Subcutaneous abdominal adipose tissue (tissue), 5 donors: Measurements from ENCODE around the gene FAM151A.

Experiments used
- H3K27ac ChIP-seq: one replicate; pipeline ENCODE4 v1.7.0; 2013; ENCODE audit warnings: low read depth, mild to moderate bottlenecking, inconsistent platforms, low read length, moderate library complexity
- H3K27me3 ChIP-seq, 5 donors: one replicate each; pipeline ENCODE4 v1.7.0; 2013; ENCODE audit warnings: low read length in 5 of 5, inconsistent platforms in 1 of 5; ENCODE audit not compliant: control insufficient read depth in 5 of 5, insufficient read depth in 4 of 5
- H3K36me3 ChIP-seq, 5 donors: one replicate each; pipeline ENCODE4 v1.7.0; 2013; ENCODE audit warnings: low read length in 5 of 5; ENCODE audit not compliant: control insufficient read depth in 5 of 5, insufficient read depth in 5 of 5
- H3K4me1 ChIP-seq, 5 donors: one replicate each; pipeline ENCODE4 v1.7.0; 2013; ENCODE audit warnings: low read length in 5 of 5, mild to moderate bottlenecking in 3 of 5, moderate library complexity in 1 of 5; ENCODE audit not compliant: control insufficient read depth in 5 of 5, insufficient read depth in 5 of 5
- H3K4me3 ChIP-seq, 5 donors: one replicate each; pipeline ENCODE4 v1.7.0; 2013; ENCODE audit warnings: low read length in 5 of 5, low read depth in 1 of 5
- H3K9ac ChIP-seq, 5 donors: one replicate each; pipeline ENCODE4 v1.7.0; 2013; ENCODE audit warnings: low read length in 5 of 5, mild to moderate bottlenecking in 4 of 5, moderate library complexity in 3 of 5
- H3K9me3 ChIP-seq, 5 donors: one replicate each; pipeline ENCODE4 v1.7.0; 2013; ENCODE audit warnings: low read length in 5 of 5; ENCODE audit not compliant: control insufficient read depth in 5 of 5
- donor health status: healthy.
- donor health status: healthy.
- donor health status: healthy.
- donor health status: healthy.
- donor health status: healthy.

Gene FAM151A

GRCh38 chr1:54593571-54594160 is 29.7 kb downstream of the FAM151A start:
- H3K36me3 ChIP-seq = no peaks in the 10 kb centered on the region
- H3K27me3 ChIP-seq = no peaks in the 10 kb centered on the region
- H3K9me3 ChIP-seq = no peaks in the 10 kb centered on the region
- H3K4me3 ChIP-seq = no peak overlapping the region
- no peak overlapping the region for H3K9ac ChIP-seq
- H3K27ac ChIP-seq = no peak overlapping the region
- H3K4me1 ChIP-seq = no peaks in the 10 kb centered on the region

- Histone ChIP-seq H3K4me3 (no peak overlapping the region), H3K9ac (no peak overlapping the region), H3K27me3 (no peaks in the 10 kb centered on the region), H3K9me3 (no peaks in the 10 kb centered on the region), H3K27ac (no peak overlapping the region), H3K4me1 (no peaks in the 10 kb centered on the region), H3K36me3 (no peaks in the 10 kb centered on the region)
Measured at GRCh38 chr1:54591127-54591756, 32.1 kb downstream of the FAM151A start.

- H3K9ac ChIP-seq = no peak overlapping the region
- no peaks in the 10 kb centered on the region for H3K36me3 ChIP-seq
Measured at GRCh38 chr1:54588377-54588776, 34.9 kb downstream of the FAM151A start.

DNA sequence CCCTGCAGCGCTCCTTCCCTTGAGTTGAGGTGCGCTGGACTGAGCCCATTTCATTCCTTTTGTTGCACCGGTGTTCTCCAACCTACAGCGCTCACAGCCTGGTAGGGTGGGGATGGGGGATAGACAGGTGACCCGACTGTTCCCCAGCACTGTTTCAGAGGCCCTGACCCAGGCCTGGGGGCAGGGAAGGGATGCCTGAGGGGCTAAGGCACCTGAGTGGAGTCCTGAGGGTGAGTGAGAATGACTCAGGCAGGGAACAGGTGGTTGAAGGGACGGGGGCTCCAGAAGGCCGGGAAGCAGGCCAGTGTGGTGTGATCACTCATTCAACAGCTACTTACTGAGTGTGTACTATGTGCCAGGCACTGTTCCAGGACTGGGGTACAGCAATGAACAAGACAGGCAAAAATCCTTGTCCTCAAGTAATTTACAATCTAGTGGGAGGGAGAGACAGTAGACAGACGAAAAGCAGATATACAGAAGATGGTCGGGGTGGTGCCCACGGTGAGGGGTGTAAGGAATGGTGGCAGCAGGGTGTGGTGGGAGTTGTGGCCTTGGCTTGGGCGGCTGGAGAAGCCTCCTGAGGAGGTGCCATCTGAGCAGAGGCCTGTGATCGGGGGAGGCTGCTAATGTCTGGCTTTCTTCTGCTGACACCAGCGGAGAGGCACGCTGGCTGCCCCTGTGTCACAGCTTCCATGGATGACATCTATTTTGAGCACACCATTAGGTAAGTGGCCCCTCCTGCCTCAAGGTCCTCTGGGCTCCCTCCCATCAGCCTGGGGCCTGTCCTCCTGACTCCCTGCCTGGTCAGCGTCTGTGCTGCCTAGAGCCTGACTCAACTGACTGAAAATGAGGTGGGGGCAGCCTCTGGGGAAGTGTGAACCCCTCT is 37.9 kb downstream of the FAM151A start:
- no peaks in the 10 kb centered on the region for H3K36me3 ChIP-seq
- H3K27me3 ChIP-seq = no peaks in the 10 kb centered on the region
- no peak overlapping the region for H3K27ac ChIP-seq
- peaks cover 2 to 20% (median 14%) of the 10 kb centered on the region in 5 donors for H3K4me1 ChIP-seq
- H3K9ac ChIP-seq = no peak overlapping the region
- H3K4me3 ChIP-seq = no peak overlapping the region
- H3K9me3 ChIP-seq = no peaks in the 10 kb centered on the region

More at GRCh38 chr1:54588377-54588776, 34.9 kb downstream of the FAM151A start:
- H3K9me3 ChIP-seq = no peaks in the 10 kb centered on the region
- no peak overlapping the region for H3K4me3 ChIP-seq
- H3K4me1 ChIP-seq = peaks cover 0 to 8% (median 2%) of the 10 kb centered on the region in 5 donors
- no peaks in the 10 kb centered on the region for H3K27me3 ChIP-seq
- no peak overlapping the region for H3K27ac ChIP-seq

GRCh38 chr1:54584575-54584974 is 38.8 kb downstream of the FAM151A start:
- Histone ChIP-seq H3K4me3 (no peak overlapping the region), H3K9me3 (no peaks in the 10 kb centered on the region), H3K9ac (no peak overlapping the region), H3K4me1 (peaks cover 2 to 20% (median 14%) of the 10 kb centered on the region in 5 donors), H3K36me3 (no peaks in the 10 kb centered on the region), H3K27ac (no peak overlapping the region), H3K27me3 (no peaks in the 10 kb centered on the region)

DNA sequence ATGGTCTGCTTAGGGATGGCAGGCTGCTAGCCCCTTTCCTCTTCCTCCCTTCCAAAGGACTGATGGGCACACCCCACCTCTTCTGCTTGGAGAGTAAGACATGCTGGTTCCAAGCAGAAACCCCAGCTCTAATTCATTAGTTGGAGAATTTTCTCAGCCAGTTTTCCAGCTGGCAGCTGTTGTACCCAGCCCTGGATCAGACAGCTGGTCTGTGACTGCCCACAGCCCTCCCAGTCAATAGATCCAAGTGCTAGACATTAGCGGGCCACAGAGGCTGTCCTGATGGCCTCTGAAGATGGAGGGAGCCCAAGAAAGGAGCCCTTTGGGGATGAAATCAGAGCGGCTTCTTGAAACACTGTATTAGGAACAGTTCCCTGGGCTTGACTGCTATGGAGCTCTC is 39.5 kb downstream of the FAM151A start:
- Histone ChIP-seq H3K27ac (no peak overlapping the region), H3K4me3 (no peak overlapping the region), H3K27me3 (no peaks in the 10 kb centered on the region), H3K9me3 (no peaks in the 10 kb centered on the region), H3K36me3 (no peaks in the 10 kb centered on the region), H3K9ac (no peak overlapping the region), H3K4me1 (peaks cover 2 to 20% (median 14%) of the 10 kb centered on the region in 5 donors)

- peaks cover 2 to 20% (median 14%) of the 10 kb centered on the region in 5 donors for H3K4me1 ChIP-seq
- no peak overlapping the region for H3K9ac ChIP-seq
- no peaks in the 10 kb centered on the region for H3K27me3 ChIP-seq
- no peak overlapping the region for H3K4me3 ChIP-seq
- no peaks in the 10 kb centered on the region for H3K9me3 ChIP-seq
- no peak overlapping the region for H3K27ac ChIP-seq
- H3K36me3 ChIP-seq = no peaks in the 10 kb centered on the region
Measured at GRCh38 chr1:54583307-54583686, 40.0 kb downstream of the FAM151A start.

DNA sequence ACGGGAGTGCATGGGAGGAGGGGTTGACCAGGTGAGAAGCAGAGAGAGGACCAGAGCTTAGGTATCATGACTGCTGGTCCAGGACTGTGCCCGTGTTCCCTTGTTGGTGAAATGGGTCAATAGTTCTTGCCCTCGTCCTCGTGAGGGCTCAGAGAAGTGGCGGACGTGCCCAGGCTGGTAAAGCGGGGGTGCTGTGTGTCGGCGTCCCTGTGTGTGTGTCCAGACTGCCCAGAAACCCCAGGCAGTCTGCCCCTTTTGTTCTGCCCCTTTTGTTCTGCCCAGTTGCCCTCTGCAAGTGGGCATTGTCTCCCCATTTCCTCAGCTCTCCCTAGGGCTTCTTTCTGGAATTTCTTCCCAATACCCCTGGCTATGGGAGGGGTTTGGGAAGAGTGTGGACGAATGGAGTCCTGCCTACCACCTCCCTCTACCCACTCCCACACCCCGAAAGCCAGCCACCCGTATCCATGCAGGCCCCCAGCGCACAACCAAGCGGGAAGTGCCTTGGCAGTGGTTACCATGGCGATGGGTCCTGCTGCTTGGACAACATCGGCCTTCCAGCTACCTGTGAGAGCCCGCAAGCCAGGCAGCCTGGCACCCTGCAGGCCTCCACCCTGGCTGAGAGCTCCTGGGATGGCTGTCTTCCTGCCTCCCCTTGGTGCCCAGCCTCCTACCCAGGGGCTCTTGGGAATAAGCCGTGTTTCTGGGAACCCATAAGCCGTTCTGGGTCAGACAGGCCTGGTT is 40.6 kb downstream of the FAM151A start:
- Histone ChIP-seq H3K27ac (no peak overlapping the region), H3K4me3 (no peak overlapping the region), H3K36me3 (no peaks in the 10 kb centered on the region), H3K27me3 (no peaks in the 10 kb centered on the region), H3K4me1 (peaks cover 2 to 25% (median 17%) of the 10 kb centered on the region in 5 donors), H3K9ac (no peak overlapping the region), H3K9me3 (no peaks in the 10 kb centered on the region)

DNA sequence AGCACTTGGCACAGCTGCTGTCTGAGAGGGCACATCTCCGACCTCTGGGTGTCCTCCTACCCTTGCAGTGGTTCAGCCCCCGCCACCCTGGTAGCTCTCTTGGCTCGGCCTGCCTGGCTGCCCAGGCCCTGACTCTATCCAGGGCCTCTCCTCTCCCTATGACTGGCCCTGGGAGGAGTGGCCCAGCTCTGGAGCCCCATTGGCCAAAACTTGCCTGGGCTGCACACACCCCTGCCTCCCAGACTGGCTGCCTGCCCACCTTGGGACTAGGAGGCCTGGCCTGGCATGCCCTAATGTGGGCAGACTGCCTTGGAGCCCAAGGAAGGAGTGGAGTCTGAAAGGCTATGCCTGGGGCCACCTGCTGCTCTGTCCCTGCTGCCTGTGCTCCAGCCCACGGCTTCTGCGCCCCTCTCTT is 41.7 kb downstream of the FAM151A start:
- H3K36me3 ChIP-seq = no peaks in the 10 kb centered on the region
- no peaks in the 10 kb centered on the region for H3K27me3 ChIP-seq
- no peak overlapping the region for H3K27ac ChIP-seq
- H3K9ac ChIP-seq = peak overlapping the region in 2 of 5 donors; percentile 8 to 29
- peaks cover 2 to 26% (median 17%) of the 10 kb centered on the region in 5 donors for H3K4me1 ChIP-seq
- no peak overlapping the region for H3K4me3 ChIP-seq
- H3K9me3 ChIP-seq = no peaks in the 10 kb centered on the region
